GM12865 (cell line): ENCODE results near the gene AP2A2.

Experiments
- DNase-seq: peaks from one replicate; pipeline ENCODE4 v3.0.0; 2010; ENCODE audit warnings: low read depth
- H3K4me3 ChIP-seq: 2 replicates; pipeline ENCODE4 v1.5.1; 2011; ENCODE audit warnings: mild to moderate bottlenecking, low read depth, low read length, control low read depth
- TF ChIP-seq, protein P1 (sequence below): IDR thresholded peaks from 2 replicates; pipeline ENCODE4 v1.5.1; 2011; ENCODE audit warnings: low read length, control low read depth, low read depth, inconsistent platforms; ENCODE audit not compliant: insufficient read depth; ENCODE audit errors: missing control alignments

Gene AP2A2

DNA sequence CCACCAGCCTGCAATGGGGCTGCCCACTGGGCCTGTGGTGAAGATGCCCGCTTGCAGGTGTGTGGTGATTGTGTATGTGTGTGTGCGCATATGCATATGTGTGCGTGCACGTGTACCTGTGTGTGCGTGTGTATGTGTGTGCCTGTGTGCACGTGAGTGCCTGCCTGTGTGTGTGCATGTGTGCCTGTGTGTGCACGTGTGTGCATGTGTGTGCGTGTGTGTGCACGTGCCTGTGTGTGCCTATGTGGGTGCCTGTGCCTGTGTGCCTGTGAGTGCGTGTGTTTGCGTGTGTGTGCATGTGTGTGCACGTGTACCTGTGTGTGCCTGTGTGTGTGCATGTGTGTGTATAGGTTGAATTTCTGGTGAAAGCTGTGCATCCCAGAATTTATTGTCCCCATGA lies 113.3 kb downstream of the AP2A2 start:
- DNase-seq = no peak
- no peak overlapping the region for H3K4me3 ChIP-seq
- TF ChIP-seq, protein P1, sequence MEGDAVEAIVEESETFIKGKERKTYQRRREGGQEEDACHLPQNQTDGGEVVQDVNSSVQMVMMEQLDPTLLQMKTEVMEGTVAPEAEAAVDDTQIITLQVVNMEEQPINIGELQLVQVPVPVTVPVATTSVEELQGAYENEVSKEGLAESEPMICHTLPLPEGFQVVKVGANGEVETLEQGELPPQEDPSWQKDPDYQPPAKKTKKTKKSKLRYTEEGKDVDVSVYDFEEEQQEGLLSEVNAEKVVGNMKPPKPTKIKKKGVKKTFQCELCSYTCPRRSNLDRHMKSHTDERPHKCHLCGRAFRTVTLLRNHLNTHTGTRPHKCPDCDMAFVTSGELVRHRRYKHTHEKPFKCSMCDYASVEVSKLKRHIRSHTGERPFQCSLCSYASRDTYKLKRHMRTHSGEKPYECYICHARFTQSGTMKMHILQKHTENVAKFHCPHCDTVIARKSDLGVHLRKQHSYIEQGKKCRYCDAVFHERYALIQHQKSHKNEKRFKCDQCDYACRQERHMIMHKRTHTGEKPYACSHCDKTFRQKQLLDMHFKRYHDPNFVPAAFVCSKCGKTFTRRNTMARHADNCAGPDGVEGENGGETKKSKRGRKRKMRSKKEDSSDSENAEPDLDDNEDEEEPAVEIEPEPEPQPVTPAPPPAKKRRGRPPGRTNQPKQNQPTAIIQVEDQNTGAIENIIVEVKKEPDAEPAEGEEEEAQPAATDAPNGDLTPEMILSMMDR = no peak

DNA sequence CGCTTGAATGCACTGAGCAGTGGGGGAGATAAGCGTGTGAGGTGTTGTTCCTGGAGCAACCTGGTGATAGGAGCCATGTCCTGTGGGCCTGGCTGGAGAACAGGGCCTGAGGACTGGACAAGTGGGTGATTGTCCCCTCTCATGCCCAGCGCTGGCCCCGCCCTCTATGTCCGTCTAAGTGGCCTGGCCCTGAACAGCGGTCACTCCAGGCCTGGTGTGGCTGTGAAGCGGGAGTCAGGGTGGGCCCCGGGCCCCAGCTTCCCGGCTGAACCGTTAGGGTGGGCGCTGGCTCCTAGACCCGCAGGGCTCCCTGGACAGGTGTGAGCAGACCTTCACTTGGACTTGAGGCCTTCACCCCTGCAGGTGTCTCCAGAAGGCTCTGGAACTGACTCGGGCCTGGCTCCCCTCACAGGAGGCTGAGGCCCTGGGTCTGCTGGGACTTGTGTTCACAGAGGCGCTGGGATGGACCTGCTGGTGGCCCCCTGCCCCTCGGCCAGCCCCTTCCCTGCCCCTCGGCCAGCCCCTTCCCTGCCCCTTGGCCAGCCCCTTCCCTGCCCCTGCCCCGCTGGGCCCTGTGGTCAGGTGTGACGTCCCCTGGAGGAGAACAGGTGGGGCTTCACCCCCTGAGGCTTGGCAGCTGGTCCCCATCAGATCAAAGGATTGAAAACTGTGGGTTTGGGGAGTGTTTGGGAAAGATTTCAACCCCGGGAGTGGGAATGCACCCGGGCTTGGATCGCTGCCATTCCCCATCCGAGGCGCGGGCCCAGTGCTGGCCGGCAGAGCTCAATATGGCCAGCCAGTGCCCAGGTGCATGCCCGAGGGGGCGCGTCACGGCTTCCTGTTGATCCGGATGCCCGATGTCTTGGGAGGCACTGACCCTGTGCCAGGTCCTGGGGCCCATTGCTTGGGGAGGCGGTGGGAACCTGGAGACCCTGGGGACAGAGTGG lies 114.1 kb downstream of the AP2A2 start:
- TF ChIP-seq, protein P1 = no peak
- H3K4me3 ChIP-seq = no peak overlapping the region
- DNase-seq = no peak

DNA sequence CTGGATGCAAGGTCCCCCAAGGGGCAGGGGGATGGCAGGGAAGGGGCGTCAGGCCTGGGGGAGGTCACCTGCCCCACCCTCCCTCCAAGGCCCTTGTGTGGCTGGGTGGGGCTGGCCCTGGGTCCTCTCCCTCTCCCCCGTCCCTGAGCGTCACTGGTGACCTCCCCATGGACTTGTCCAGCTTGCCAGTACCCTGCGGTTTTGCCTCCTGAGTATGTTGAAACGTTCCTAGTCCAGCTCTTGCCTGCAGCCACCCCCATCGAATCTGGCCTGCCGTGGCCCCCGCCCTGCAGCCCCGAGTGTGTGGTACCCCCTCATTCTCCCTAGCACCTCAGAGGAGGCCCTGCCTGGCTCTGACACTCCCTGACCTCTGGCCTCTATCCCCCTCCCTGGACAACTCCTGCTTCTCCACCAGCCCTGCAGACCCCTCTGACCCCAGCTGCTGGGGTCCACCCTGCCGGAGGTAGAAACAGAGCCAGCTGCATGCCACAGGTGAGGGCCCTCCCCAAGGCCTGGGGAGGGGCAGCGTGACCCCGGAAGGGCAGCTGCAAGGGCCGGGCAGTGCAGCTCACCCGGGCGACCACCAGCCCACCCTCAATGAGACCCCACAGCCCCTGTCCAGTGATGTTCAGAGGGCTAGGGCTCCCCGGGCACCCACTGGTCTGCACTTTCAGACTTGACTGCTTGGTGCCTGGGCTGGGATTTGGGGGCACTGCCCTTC lies 114.9 kb downstream of the AP2A2 start:
- TF ChIP-seq, protein P1 = no peak
- DNase-seq = no peak
- H3K4me3 ChIP-seq = no peak overlapping the region

DNA sequence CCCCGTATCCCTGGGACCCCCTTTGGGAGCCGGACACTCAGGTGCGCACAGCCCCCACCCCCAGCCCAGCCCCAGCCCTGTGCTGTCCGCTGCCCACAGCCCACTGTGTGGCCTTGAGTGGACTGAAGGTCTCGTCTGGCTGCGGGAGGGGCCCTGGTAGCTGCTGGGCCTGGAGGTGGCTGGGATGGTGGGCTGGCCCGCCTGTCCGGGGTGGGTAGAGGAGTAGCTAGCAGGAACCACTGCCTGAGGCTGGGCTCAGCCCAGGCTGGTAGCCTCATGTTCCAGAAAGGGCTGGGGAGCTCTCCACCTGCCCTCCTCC lies 115.4 kb downstream of the AP2A2 start:
- no peak overlapping the region for H3K4me3 ChIP-seq
- DNase-seq = no peak
- TF ChIP-seq, protein P1 = no peak

DNA sequence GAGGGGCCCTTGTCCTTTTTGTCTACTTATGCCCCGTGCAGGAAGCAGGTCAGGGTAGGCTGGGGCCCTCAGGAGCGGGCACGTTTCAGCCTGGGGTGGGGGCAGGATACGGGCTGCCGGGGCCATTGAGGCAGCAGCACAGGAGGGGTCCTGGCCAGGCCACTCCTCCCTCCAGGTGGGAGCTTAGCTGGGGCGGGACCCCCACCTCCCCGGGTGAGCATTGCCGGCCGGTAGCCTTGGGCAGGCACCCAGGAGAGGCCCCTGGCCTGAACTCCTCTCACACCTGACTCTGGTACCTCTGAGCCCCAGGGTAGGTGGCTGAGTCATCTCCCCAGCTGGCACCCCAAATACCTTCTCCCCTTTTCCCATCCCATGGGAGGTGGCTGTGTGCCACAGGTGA lies 115.8 kb downstream of the AP2A2 start:
- H3K4me3 ChIP-seq = no peak overlapping the region
- DNase-seq = no peak
- TF ChIP-seq, protein P1 = no peak

DNA sequence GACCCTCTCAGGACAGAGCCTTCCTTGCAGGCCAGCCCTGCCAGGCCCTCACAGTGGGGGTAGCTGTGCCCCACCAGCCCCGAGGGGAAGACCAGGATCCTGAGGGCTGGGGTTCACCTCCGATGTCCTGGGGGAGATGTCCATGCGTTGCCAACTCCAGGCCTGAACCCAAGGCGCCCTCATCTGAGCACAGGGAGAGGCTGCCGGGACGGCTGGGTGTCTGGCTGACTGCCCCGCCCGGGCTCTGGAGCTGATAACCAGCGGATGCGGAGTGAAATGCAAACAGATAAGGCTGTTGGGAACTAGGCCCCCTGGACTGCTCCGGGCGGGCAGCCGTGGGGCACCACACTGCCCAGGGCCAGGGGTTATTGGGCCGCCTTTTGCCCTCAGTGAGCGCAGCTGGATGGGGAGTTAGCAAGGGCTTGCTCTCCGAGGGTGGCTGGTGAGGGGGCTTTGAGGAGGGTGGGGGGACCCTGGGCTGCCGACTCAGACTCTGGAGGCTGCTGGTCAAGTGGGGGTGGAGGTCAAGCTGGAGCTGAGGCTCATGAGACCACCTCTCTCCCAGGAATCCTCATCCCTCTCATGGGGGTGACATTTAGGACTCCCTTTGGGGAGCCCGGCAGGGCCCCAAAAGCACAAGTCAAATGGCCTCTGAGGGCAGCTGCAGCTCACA lies 116.4 kb downstream of the AP2A2 start:
- TF ChIP-seq, protein P1 = no peak
- H3K4me3 ChIP-seq = no peak overlapping the region

More for the DNA sequence above, 116.4 kb downstream of the AP2A2 start:
- no peak for DNase-seq
